Esophagus squamous epithelium (tissue), 4 donors: ENCODE data around the gene ST13.

ENCODE experiments used
- POLR2A ChIP-seq, 4 donors: fragments of 450-650 bp; IDR thresholded peaks; one replicate each; pipeline ENCODE4 v1.6.1; 2017; ENCODE audit warnings: antibody characterized with exemption in 4 of 4, mild to moderate bottlenecking in 4 of 4, moderate library complexity in 3 of 4
- TF ChIP-seq, protein P1 (sequence below), 6 experiments: fragments of 450-650 bp in 4 of 6; fragments of 200-600 bp in 2 of 6; sonication (generic) in 2 of 6; IDR thresholded peaks; one replicate each; pipeline ENCODE4 v1.5.1; 2016 to 2019; ENCODE audit warnings: antibody characterized with exemption in 6 of 6, mild to moderate bottlenecking in 4 of 6, moderate library complexity in 4 of 6

DNA sequence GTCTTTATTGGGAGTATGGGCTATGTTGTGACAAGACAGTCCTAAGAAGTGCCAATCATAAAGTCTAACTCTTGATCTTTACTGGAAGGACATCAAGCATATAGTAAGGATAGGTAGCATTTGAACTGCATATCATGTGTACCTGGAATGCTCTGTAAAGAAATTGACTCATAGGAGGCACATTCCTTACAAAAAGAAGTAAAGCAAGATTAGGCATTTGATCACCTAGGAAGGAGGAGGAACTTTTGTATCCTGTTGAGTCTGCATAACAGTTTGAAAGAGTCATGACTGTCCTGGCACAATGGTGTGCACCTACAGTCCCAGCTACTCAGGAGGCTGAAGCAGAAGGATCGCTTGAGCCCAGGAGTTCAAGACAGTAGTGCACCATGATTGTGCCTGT lies 47.7 kb upstream of the ST13 start:
- TF ChIP-seq, protein P1, sequence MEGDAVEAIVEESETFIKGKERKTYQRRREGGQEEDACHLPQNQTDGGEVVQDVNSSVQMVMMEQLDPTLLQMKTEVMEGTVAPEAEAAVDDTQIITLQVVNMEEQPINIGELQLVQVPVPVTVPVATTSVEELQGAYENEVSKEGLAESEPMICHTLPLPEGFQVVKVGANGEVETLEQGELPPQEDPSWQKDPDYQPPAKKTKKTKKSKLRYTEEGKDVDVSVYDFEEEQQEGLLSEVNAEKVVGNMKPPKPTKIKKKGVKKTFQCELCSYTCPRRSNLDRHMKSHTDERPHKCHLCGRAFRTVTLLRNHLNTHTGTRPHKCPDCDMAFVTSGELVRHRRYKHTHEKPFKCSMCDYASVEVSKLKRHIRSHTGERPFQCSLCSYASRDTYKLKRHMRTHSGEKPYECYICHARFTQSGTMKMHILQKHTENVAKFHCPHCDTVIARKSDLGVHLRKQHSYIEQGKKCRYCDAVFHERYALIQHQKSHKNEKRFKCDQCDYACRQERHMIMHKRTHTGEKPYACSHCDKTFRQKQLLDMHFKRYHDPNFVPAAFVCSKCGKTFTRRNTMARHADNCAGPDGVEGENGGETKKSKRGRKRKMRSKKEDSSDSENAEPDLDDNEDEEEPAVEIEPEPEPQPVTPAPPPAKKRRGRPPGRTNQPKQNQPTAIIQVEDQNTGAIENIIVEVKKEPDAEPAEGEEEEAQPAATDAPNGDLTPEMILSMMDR (IDR thresholded peaks at IDR 0.05) = no peak
- no peak for TF ChIP-seq POLR2A (IDR thresholded peaks at IDR 0.05)
